Erythroblast (primary cell): ENCODE results near the gene PAQR5.

Experiments
- GATA1 ChIP-seq: IDR thresholded peaks from 2 replicates; pipeline ENCODE4 v1.6.1; 2011; ENCODE audit warnings: low read depth, mild to moderate bottlenecking, control low read depth, low read length, moderate library complexity
- POLR2A ChIP-seq: IDR thresholded peaks from 2 replicates; pipeline ENCODE4 v1.6.1; 2011; ENCODE audit warnings: mild to moderate bottlenecking, low read length

GRCh38 chr15:69275074-69275670 lies 23.5 kb upstream of the PAQR5 start:
- TF ChIP-seq POLR2A: no peak
- TF ChIP-seq GATA1: no peak
